IgD-negative memory B cell (primary cell): ENCODE measurements around the gene SLAMF9. TPM values are rescaled to one million over a fixed set of nuclear protein-coding genes. Genes with fewer than 3 reads are reported as not detected.

Source experiments
- H3K27ac Mint-ChIP-seq, 3 donors: one replicate each; pipeline ENCODE4 v1.8.0; 2020 to 2022; ENCODE audit warnings: mild to moderate bottlenecking in 3 of 3, mixed read lengths in 3 of 3, moderate library complexity in 1 of 3
- H3K27me3 Mint-ChIP-seq: one replicate; pipeline ENCODE4 v1.8.0; 2021; ENCODE audit warnings: mixed read lengths
- H3K36me3 Mint-ChIP-seq: one replicate; pipeline ENCODE4 v1.8.0; 2020; ENCODE audit warnings: mild to moderate bottlenecking, mixed read lengths
- H3K4me1 Mint-ChIP-seq, 3 donors: one replicate each; pipeline ENCODE4 v1.8.0; 2020 to 2022; ENCODE audit warnings: mixed read lengths in 3 of 3, mild to moderate bottlenecking in 1 of 3
- H3K4me3 Mint-ChIP-seq, 4 donors: one replicate each; pipeline ENCODE4 v1.8.0; 2020 to 2022; ENCODE audit warnings: mild to moderate bottlenecking in 4 of 4, mixed read lengths in 4 of 4, moderate library complexity in 3 of 4
- H3K9me3 Mint-ChIP-seq, 3 donors: one replicate each; pipeline ENCODE4 v1.8.0; 2020 to 2021; ENCODE audit warnings: mixed read lengths in 3 of 3, mild to moderate bottlenecking in 1 of 3
- polyA plus RNA-seq: library from polyadenylated mRNA; unstranded; fragments of 300-500 nt; fragmentation: Illumina TruSeq; gene quantifications from one replicate; pipeline ENCODE4 v1.2.3, GENCODE V29; 2021

Gene SLAMF9
- polyA plus RNA-seq, 1 donor from 2014 or later = not detected

- Mint-ChIP-seq H3K27me3 (no peaks in the 10 kb centered on the region), H3K36me3 (peaks cover 7% of the 10 kb centered on the region), H3K4me3 (no peak overlapping the region), H3K9me3 (peaks cover 0 to 8% (median 4%) of the 10 kb centered on the region in 3 donors), H3K4me1 (peaks cover 0 to 9% (median 6%) of the 10 kb centered on the region in 3 donors), H3K27ac (no peak overlapping the region)
These were observed 51.5 kb downstream of the SLAMF9 start for GRCh38 chr1:159902541-159902940.

Other genes starting within 250 kb of the SLAMF9 start
- gene CRP, start 239.6 kb downstream of the SLAMF9 start, polyA plus RNA-seq = not detected
- gene DUSP23, start 173.3 kb downstream of the SLAMF9 start, polyA plus RNA-seq = 42.3 TPM
- gene FCRL6, start 151.9 kb downstream of the SLAMF9 start, polyA plus RNA-seq = 2.1 TPM
- not detected for gene SLAMF8, start 127.4 kb downstream of the SLAMF9 start, polyA plus RNA-seq
- gene VSIG8, start 91.6 kb downstream of the SLAMF9 start, polyA plus RNA-seq = not detected
- gene CFAP45, start 54.1 kb downstream of the SLAMF9 start, polyA plus RNA-seq = 1.2 TPM
- gene TAGLN2, start 28.7 kb downstream of the SLAMF9 start, polyA plus RNA-seq = 1,399 TPM
- 0.08 TPM for gene IGSF9, start 8.6 kb downstream of the SLAMF9 start, polyA plus RNA-seq
- 1.9 TPM for gene PIGM, start 77.8 kb upstream of the SLAMF9 start, polyA plus RNA-seq
- gene KCNJ10, start 115.9 kb upstream of the SLAMF9 start, polyA plus RNA-seq = not detected
- not detected for gene KCNJ9, start 127.3 kb upstream of the SLAMF9 start, polyA plus RNA-seq
- gene IGSF8, start 144.4 kb upstream of the SLAMF9 start, polyA plus RNA-seq = 35.4 TPM
- gene ATP1A2, start 161.5 kb upstream of the SLAMF9 start, polyA plus RNA-seq = not detected
- gene ATP1A4, start 197.4 kb upstream of the SLAMF9 start, polyA plus RNA-seq = not detected
- gene CASQ1, start 236.3 kb upstream of the SLAMF9 start, polyA plus RNA-seq = not detected